Muscle of leg (tissue), 11 donors: ENCODE results near the gene LATS1. TPM values are rescaled to one million over a fixed set of nuclear protein-coding genes. Genes with fewer than 3 reads are reported as not detected.
A peak's percentile ranks its signal among the peaks of the same experiment; 100 is the strongest.
"Not testable (repeated sequence)": the region's sequence is repeated elsewhere in the genome, so short reads cannot be mapped to it uniquely, and the experiment has no call there.

Source experiments
- DNase-seq: peaks from one replicate; pipeline ENCODE4 v3.0.0; 2013
- H3K27ac ChIP-seq: one replicate; pipeline ENCODE4 v1.5.1; 2013; ENCODE audit warnings: mild to moderate bottlenecking, low read length, control low read depth
- H3K27me3 ChIP-seq: one replicate; pipeline ENCODE4 v1.6.1; 2013; ENCODE audit warnings: low read length; ENCODE audit not compliant: control insufficient read depth, insufficient read depth
- H3K36me3 ChIP-seq: one replicate; pipeline ENCODE4 v1.6.1; 2013; ENCODE audit warnings: low read length; ENCODE audit not compliant: control insufficient read depth, insufficient read depth
- H3K4me1 ChIP-seq: one replicate; pipeline ENCODE4 v1.6.1; 2013; ENCODE audit warnings: low read length; ENCODE audit not compliant: control insufficient read depth, insufficient read depth
- H3K4me3 ChIP-seq: one replicate; pipeline ENCODE4 v1.5.1; 2013; ENCODE audit warnings: low read length, control low read depth
- H3K9me3 ChIP-seq: replicated peaks from 2 replicates; pipeline ENCODE4 v1.6.1; 2013; ENCODE audit warnings: low read depth, low read length; ENCODE audit not compliant: control insufficient read depth
- WGBS: methylation state at CpG from one replicate; pipeline ENCODE4 v1.1.5; 2013; ENCODE audit warnings: missing lambda C conversion rate; ENCODE audit not compliant: insufficient coverage; 5-methylcytosine and 5-hydroxymethylcytosine counted together
- polyA plus RNA-seq, 8 donors: library from polyadenylated mRNA; unstranded; fragments of 120-200 nt; gene quantifications; one replicate each; pipeline versions ENCODE4 v1.2.1 to v1.2.3, GENCODE V29; 2013; ENCODE audit warnings: inconsistent platforms in 1 of 8, low replicate concordance in 1 of 8; ENCODE audit not compliant: insufficient read length in 8 of 8, insufficient read depth in 1 of 8
- total RNA-seq: library from RNA; stranded (reverse); fragments of 120-200 nt; gene quantifications from one replicate; pipeline ENCODE4 v1.2.4, GENCODE V29; 2013

LATS1 gene
- total and polyA plus RNA-seq, 9 donors: 11.6 to 21.8 (median 16.8) TPM

GRCh38 chr6:149752600-149753373, 34.9 kb upstream of the LATS1 start:
- Histone ChIP-seq H3K36me3 (peaks cover 4% of the 10 kb centered on the region), H3K27ac (no peak overlapping the region), H3K4me1 (peaks cover 13% of the 10 kb centered on the region), H3K27me3 (no peaks in the 10 kb centered on the region), H3K9me3 (no peaks in the 10 kb centered on the region), H3K4me3 (no peak overlapping the region)
- DNase-seq: no peak
- WGBS: no CpG with 5 or more reads among the region's 4 CpGs

DNA sequence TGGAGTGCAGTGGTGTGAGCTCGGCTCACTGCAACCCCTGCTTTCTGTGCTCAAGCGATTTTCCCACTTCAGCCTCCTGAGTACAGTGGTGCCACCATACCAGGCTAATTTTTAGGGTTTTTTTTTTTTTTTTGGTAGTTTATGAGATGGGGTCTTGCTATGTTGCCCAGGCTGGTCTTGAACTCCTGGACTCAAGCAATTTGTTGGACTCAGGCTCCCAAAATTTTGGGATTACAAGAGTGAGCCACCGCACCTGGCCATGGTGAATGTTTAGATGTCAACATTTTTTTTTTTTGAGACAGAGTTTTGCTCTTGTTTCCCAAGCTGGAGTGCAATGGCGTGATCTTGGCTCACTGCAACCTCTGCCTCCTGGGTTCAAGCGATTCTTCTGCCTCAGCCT, 34.0 kb upstream of the LATS1 start:
- WGBS: 96% methylated on average over 4 of the region's 5 CpGs
- H3K27me3 ChIP-seq, DNase-seq, H3K27ac ChIP-seq, H3K4me3 ChIP-seq, H3K36me3 ChIP-seq, H3K9me3 ChIP-seq: not testable (repeated sequence)
- peaks cover 13% of the 10 kb centered on the region for H3K4me1 ChIP-seq

DNA sequence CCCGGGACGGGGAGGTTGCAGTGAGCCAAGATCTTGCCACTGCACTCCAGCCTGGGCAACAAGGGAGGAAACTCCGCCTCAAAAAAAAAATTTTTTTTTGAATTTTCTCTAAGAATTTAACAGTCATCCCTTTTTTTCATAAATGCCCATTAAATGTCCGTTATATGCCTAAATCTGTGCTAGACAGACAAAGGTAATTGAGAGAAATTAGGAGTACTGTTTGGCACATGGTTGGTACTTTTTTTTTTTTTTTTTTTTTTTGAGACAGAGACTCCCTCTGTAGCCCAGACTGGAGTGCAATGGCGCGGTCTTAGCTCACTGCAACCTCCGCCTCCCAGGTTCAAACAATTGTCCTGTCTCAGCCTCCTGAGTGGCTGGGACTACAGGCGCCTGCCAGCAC, 33.3 kb upstream of the LATS1 start:
- H3K27me3 ChIP-seq: no peaks in the 10 kb centered on the region
- H3K36me3 ChIP-seq: no peaks in the 10 kb centered on the region
- no peaks in the 10 kb centered on the region for H3K9me3 ChIP-seq
- no peak overlapping the region for H3K27ac ChIP-seq
- peaks cover 17% of the 10 kb centered on the region for H3K4me1 ChIP-seq
- no peak for DNase-seq
- WGBS: 92% methylated on average over 2 of the region's 8 CpGs
- no peak overlapping the region for H3K4me3 ChIP-seq

DNA sequence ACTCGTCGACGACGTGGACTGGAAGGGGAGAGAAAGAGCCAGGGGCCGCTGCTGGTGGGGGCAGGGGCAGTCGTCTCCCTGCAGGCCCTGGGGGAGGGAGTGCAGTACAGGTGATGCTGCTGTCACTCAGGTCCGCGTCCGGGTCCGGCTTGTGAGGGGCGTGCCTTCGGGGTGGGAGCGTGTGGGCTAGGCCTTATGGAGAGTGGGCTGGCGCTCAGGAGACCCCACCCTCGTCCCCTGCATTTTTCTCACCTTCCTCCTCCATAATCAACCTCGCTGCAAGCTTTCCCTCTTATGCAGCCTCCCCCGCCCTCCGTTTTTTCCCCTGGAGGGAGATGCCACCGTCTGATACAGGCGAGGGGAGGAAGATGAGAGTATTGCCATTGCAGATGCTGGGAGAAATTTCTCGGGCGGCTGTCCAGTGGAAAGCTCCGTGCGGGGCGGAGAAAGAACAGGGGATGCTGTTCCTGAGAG, 32.3 kb upstream of the LATS1 start:
- 0% methylated on average over 13 of the region's 25 CpGs for WGBS
- no peaks in the 10 kb centered on the region for H3K36me3 ChIP-seq
- peak overlapping the region; percentile 92 for H3K27ac ChIP-seq
- no peaks in the 10 kb centered on the region for H3K9me3 ChIP-seq
- DNase-seq: peak; percentile 60
- peak overlapping the region; percentile 100 for H3K4me3 ChIP-seq
- peaks cover 17% of the 10 kb centered on the region for H3K4me1 ChIP-seq
- no peaks in the 10 kb centered on the region for H3K27me3 ChIP-seq

- H3K36me3 ChIP-seq: no peaks in the 10 kb centered on the region
- no peaks in the 10 kb centered on the region for H3K9me3 ChIP-seq
- peak within 1 kb of the TSS; percentile 92 for H3K27ac ChIP-seq
- peaks cover 17% of the 10 kb centered on the region for H3K4me1 ChIP-seq
- peak within 1 kb of the TSS; percentile 100 for H3K4me3 ChIP-seq
- DNase-seq: peak; percentile 96
- no peaks in the 10 kb centered on the region for H3K27me3 ChIP-seq
- under 1% methylated on average over 55 of the region's 60 CpGs for WGBS
Observed at GRCh38 chr6:149749594-149750135, 31.8 kb upstream of the LATS1 start, which contains the start of gene PCMT1. TSS of gene PCMT1 (plus strand) at chr6:149749741. CDS start at chr6:149749902, 161 bp downstream.

DNA sequence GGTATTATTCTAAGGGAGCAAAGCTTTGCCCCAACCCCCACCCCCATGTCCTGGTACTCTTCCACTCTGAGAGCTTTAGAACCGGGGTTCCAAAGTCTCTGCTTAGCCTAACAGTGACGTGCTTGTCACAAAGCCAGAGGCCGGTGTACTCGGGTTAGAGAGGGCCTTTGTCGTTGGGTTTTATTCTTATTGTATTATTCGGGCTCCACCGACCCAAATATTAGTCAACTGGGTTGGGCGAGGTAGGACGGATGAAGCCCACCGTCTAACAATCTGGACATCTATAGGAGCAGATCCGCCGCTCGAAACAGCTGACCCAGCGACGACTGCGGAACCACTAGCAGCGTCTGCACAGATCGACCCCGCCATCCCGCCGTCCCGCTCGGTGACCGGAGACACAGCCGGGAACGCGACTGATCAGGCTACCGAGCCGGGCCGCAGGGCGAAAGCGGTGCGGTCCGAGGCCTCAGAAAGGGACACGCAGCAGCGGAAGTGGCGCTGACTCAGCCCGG, 31.2 kb upstream of the LATS1 start:
- under 1% methylated on average over 23 of the region's 38 CpGs for WGBS
- H3K9me3 ChIP-seq, H3K36me3 ChIP-seq, DNase-seq, H3K27me3 ChIP-seq: not testable (repeated sequence)
- Histone ChIP-seq H3K4me1 (peaks cover 17% of the 10 kb centered on the region), H3K4me3 (peak overlapping the region; percentile 100), H3K27ac (peak overlapping the region; percentile 88)

- H3K4me1 ChIP-seq: peaks cover 17% of the 10 kb centered on the region
- WGBS: 8% methylated on average over 31 of the region's 41 CpGs
- H3K27me3 ChIP-seq: no peaks in the 10 kb centered on the region
- H3K4me3 ChIP-seq: peak within 1 kb of the TSS; percentile 71
- no peaks in the 10 kb centered on the region for H3K9me3 ChIP-seq
- peaks cover 14% of the 10 kb centered on the region for H3K36me3 ChIP-seq
- peak; percentile 98 for DNase-seq
- H3K27ac ChIP-seq: peak within 1 kb of the TSS; percentile 77
Observed at GRCh38 chr6:149746147-149746946, 28.4 kb upstream of the LATS1 start, which contains the start of gene NUP43. TSS of gene NUP43 (minus strand) at chr6:149746529. CDS start at chr6:149746495, 34 bp downstream.

DNA sequence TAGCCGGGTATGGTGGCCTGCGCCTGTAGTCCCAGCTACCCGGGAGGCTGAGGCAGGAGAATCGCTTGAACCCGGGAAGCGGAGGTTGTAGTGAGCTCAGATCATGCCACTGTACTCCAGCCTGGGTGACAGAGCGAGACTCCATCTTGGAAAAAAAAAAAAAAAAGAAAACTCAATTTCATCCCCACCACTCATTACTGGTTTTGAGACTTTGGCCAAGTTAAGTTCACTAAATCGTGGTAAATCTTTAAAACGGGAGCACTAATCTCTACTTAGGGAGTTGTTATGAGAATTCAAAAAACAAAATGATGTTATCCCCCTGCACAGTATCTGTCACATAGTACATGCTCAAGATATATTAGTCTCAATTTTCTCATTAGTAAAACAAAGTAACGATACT, 27.4 kb upstream of the LATS1 start:
- not testable (repeated sequence) for H3K4me1 ChIP-seq, DNase-seq, H3K9me3 ChIP-seq, H3K27ac ChIP-seq, H3K27me3 ChIP-seq
- WGBS: no CpG with 5 or more reads among the region's 10 CpGs
- Histone ChIP-seq H3K36me3 (peaks cover 24% of the 10 kb centered on the region), H3K4me3 (peak overlapping the region; percentile 71)

GRCh38 chr6:149734915-149735314, 17.0 kb upstream of the LATS1 start:
- peaks cover 54% of the 10 kb centered on the region for H3K36me3 ChIP-seq
- WGBS: no CpG with 5 or more reads among the region's 1 CpG

More at GRCh38 chr6:149734915-149735314, 17.0 kb upstream of the LATS1 start:
- H3K4me1 ChIP-seq: no peaks in the 10 kb centered on the region
- no peak overlapping the region for H3K27ac ChIP-seq
- no peak for DNase-seq
- H3K4me3 ChIP-seq: no peak overlapping the region
- no peaks in the 10 kb centered on the region for H3K9me3 ChIP-seq
- no peaks in the 10 kb centered on the region for H3K27me3 ChIP-seq
